Measurements from ENCODE around the gene MTCH1. TPM values are rescaled to one million over a fixed set of nuclear protein-coding genes. Genes with fewer than 3 reads are reported as not detected.

The MTCH1 gene
- total RNA-seq, 4 donors from 2014 or later = 185 to 242 (median 199) TPM

- Histone ChIP-seq H3K4me3 (no peak overlapping the region), H3K27ac (peak overlapping the region in 1 of 4 donors; percentile 35), H3K36me3 (peaks cover 0 to 100% of the 10 kb centered on the region in 2 donors), H3K4me1 (peaks cover 0 to 37% (median 0%) of the 10 kb centered on the region in 3 donors), H3K9me3 (no peaks in the 10 kb centered on the region), H3K27me3 (no peaks in the 10 kb centered on the region)
- WGBS, 2 donors (ENCODE audit: low coverage in 1 of 2) = 83 to 95% methylated on average over 3 to 4 of the region's 4 CpGs
- no peak for ATAC-seq
- TF ChIP-seq EP300 (IDR thresholded peaks at IDR 0.05) (no peak), POLR2A (IDR thresholded peaks at IDR 0.05) (no peak), POLR2AphosphoS5 (IDR thresholded peaks at IDR 0.05) (no peak), CTCF (IDR thresholded peaks at IDR 0.05) (no peak)
Observed at GRCh38 chr6:36973647-36974046, 12.3 kb downstream of the MTCH1 start.

GRCh38 chr6:36973190-36973589, 12.8 kb downstream of the MTCH1 start:
- H3K27ac ChIP-seq = no peak overlapping the region
- peaks cover 0 to 37% (median 0%) of the 10 kb centered on the region in 3 donors for H3K4me1 ChIP-seq
- WGBS, 2 donors (ENCODE audit: low coverage in 1 of 2) = 83 to 89% methylated on average over 1 of the region's 1 CpG
- TF ChIP-seq EP300 (IDR thresholded peaks at IDR 0.05) (no peak), CTCF (IDR thresholded peaks at IDR 0.05) (no peak), POLR2A (IDR thresholded peaks at IDR 0.05) (no peak), POLR2AphosphoS5 (IDR thresholded peaks at IDR 0.05) (no peak)
- peaks cover 0 to 100% of the 10 kb centered on the region in 2 donors for H3K36me3 ChIP-seq
- H3K4me3 ChIP-seq = no peak overlapping the region
- no peak for ATAC-seq
- H3K27me3 ChIP-seq = no peaks in the 10 kb centered on the region
- H3K9me3 ChIP-seq = no peaks in the 10 kb centered on the region

GRCh38 chr6:36971921-36972673, 13.9 kb downstream of the MTCH1 start:
- no peak overlapping the region for H3K27ac ChIP-seq
- WGBS, 2 donors (ENCODE audit: low coverage in 1 of 2) = 74 to 80% methylated on average over 1 to 11 of the region's 14 CpGs

GRCh38 chr6:36970892-36971842, 14.8 kb downstream of the MTCH1 start:
- H3K4me1 ChIP-seq = peaks cover 0 to 37% (median 0%) of the 10 kb centered on the region in 3 donors
- WGBS, 2 donors (ENCODE audit: low coverage in 1 of 2) = 70 to 90% methylated on average over 2 to 4 of the region's 17 CpGs
- TF ChIP-seq CTCF (IDR thresholded peaks at IDR 0.05) (no peak), EP300 (IDR thresholded peaks at IDR 0.05) (no peak), POLR2AphosphoS5 (IDR thresholded peaks at IDR 0.05) (no peak), POLR2A (IDR thresholded peaks at IDR 0.05) (no peak)
- peaks cover 0 to 99% of the 10 kb centered on the region in 2 donors for H3K36me3 ChIP-seq
- no peak for ATAC-seq
- no peak overlapping the region for H3K27ac ChIP-seq
- no peaks in the 10 kb centered on the region for H3K27me3 ChIP-seq
- H3K9me3 ChIP-seq = no peaks in the 10 kb centered on the region
- no peak overlapping the region for H3K4me3 ChIP-seq

More at GRCh38 chr6:36971921-36972673, 13.9 kb downstream of the MTCH1 start:
- Histone ChIP-seq H3K4me1 (peaks cover 0 to 37% (median 0%) of the 10 kb centered on the region in 3 donors), H3K9me3 (no peaks in the 10 kb centered on the region), H3K36me3 (peaks cover 0 to 100% of the 10 kb centered on the region in 2 donors), H3K4me3 (no peak overlapping the region), H3K27me3 (no peaks in the 10 kb centered on the region)
- ATAC-seq = no peak
- no peak for TF ChIP-seq POLR2AphosphoS5 (IDR thresholded peaks at IDR 0.05)
